Bronchial epithelial cell (primary cell): ENCODE results near the gene PRXL2B. TPM values are rescaled to one million over a fixed set of nuclear protein-coding genes. Genes with fewer than 3 reads are reported as not detected.

Experiments
- DNase-seq: peaks from one replicate; pipeline ENCODE4 v3.0.0-alpha.2; 2010; ENCODE audit warnings: low read depth
- FAIRE-seq: peaks from 2 replicates; lab custom pipeline; 2011; peaks lifted over from hg19 to GRCh38; lab: Jason Lieb, UNC
- H3K27me3 ChIP-seq: 2 replicates; pipeline ENCODE4 v1.5.1; 2011; ENCODE audit warnings: low read length; ENCODE audit not compliant: control insufficient read depth, insufficient read depth
- H3K36me3 ChIP-seq: 2 replicates; pipeline ENCODE4 v1.5.1; 2011; ENCODE audit warnings: low read length; ENCODE audit not compliant: control insufficient read depth, insufficient read depth
- H3K4me3 ChIP-seq: 2 replicates; pipeline ENCODE4 v1.5.1; 2011; ENCODE audit warnings: mild to moderate bottlenecking, low read depth, low read length, control low read depth
- CTCF ChIP-seq: IDR thresholded peaks from 2 replicates; pipeline ENCODE4 v1.5.1; 2011; ENCODE audit warnings: mild to moderate bottlenecking, moderate library complexity, low read length, control low read depth, inconsistent platforms; ENCODE audit not compliant: insufficient read depth, severe bottlenecking
- total RNA-seq: library from RNA; depleted of rRNA; stranded (reverse); fragments of >200 nt; gene quantifications from 2 replicates; pipeline ENCODE4 v1.2.1, GENCODE V29; 2014

The PRXL2B gene
- total RNA-seq, 1 donor from 2014 or later = 6.8 TPM

DNA sequence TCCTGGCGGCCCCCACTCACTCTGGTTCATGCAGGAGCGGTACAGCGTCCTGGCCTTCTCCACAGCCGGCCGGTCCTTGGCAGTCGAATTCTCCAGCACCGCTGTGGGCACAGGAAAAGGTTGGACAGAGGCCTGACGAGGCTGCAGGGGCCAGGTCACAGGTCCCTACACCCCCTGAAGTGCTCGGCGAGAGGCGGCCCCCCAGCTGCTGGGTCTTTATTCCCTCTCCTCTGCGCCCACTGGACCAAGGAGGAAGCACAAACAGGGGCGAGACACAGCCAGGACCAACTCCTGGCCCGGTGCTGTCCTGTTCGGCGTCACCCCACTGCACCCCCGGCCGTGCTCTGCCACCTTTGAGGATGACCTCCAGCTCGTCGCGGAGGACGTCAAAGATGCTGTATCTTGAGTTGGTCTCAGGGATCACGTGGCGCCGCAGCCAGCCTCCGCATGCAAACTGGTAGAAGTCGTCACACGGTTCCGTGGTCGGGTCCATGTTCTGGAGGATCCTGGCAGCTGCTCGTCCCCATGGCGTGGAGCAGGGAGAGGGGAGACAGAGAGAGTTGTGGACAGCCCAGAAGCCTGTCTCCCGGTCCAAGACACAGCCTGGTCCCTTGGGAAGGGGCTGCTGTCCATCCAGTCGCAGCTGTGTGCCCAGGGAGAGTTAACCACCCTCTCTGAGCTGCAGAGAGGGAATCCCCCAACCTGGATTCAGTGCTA lies 22.9 kb downstream of the PRXL2B start:
- Histone ChIP-seq H3K36me3 (no peaks in the 10 kb centered on the region), H3K27me3 (no peaks in the 10 kb centered on the region), H3K4me3 (no peak overlapping the region)
- FAIRE-seq (no peak), DNase-seq (no peak)
- TF ChIP-seq CTCF = no peak

GRCh38 chr1:2610036-2610959 lies 23.7 kb downstream of the PRXL2B start:
- H3K4me3 ChIP-seq = no peak overlapping the region

DNA sequence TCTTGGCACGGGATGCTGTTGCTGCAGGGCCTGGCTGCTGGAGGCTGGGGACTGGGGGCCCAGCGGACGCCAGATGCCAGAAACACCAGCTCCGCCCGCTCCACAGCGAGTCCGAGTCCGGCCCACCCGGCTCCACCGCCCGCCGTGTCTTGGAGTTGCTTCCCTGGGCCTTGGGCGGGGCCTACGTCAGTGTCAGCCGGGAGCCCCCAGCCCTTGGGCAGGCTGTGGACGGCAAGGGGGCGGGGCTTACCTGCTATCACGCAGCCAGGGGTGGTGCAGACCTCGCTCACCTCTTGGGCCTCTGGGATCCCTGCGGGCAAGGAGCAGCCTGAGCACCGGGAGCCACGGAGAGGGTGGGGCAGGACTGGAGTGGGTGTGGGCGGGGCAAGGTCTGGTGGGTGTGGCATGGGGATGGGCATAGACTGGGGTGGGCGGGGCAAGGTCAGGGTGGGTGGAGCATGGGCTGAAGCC lies 24.5 kb downstream of the PRXL2B start:
- TF ChIP-seq CTCF = no peak
- H3K4me3 ChIP-seq = no peak overlapping the region
- FAIRE-seq = no peak
- no peaks in the 10 kb centered on the region for H3K27me3 ChIP-seq
- no peak for DNase-seq
- H3K36me3 ChIP-seq = no peaks in the 10 kb centered on the region

More at GRCh38 chr1:2610036-2610959, 23.7 kb downstream of the PRXL2B start:
- H3K27me3 ChIP-seq = no peaks in the 10 kb centered on the region
- H3K36me3 ChIP-seq = no peaks in the 10 kb centered on the region
- FAIRE-seq (no peak), DNase-seq (no peak)
- no peak for TF ChIP-seq CTCF

- FAIRE-seq (no peak), DNase-seq (no peak)
- Histone ChIP-seq H3K36me3 (no peaks in the 10 kb centered on the region), H3K4me3 (no peak overlapping the region), H3K27me3 (no peaks in the 10 kb centered on the region)
- TF ChIP-seq CTCF = no peak
Observed at GRCh38 chr1:2611621-2612437, 25.3 kb downstream of the PRXL2B start.

- no peaks in the 10 kb centered on the region for H3K27me3 ChIP-seq
- no peaks in the 10 kb centered on the region for H3K36me3 ChIP-seq
- no peak for DNase-seq
- TF ChIP-seq CTCF = no peak
- no peak for FAIRE-seq
- no peak overlapping the region for H3K4me3 ChIP-seq
Observed at GRCh38 chr1:2612591-2613365, 26.2 kb downstream of the PRXL2B start.
